Lung (tissue), 12 donors: ENCODE data around the gene PRDM12. TPM values are rescaled to one million over a fixed set of nuclear protein-coding genes. Genes with fewer than 3 reads are reported as not detected.

ENCODE experiments used
- ATAC-seq: fragments of 200-7000 bp; cut with Tn5 transposase; one replicate; pipeline ENCODE4 v1.9.1; 2020; ENCODE audit warnings: moderate number of reproducible peaks; ENCODE audit not compliant: insufficient read depth, low FRiP score
- DNase-seq, 3 donors: peaks; one replicate each; pipeline ENCODE4 v3.0.0-alpha.2; 2013 to 2017
- H3K27ac ChIP-seq, 2 donors: one replicate each; pipeline ENCODE4 v1.5.1; 2013; ENCODE audit warnings: mild to moderate bottlenecking in 2 of 2, moderate library complexity in 2 of 2, control low read depth in 1 of 2, inconsistent platforms in 1 of 2, low read depth in 1 of 2, low read length in 1 of 2
- H3K27me3 ChIP-seq, 3 donors: one replicate each; pipeline ENCODE4 v1.5.1; 2013; ENCODE audit warnings: low read length in 2 of 3; ENCODE audit not compliant: control insufficient read depth in 3 of 3, insufficient read depth in 3 of 3
- H3K36me3 ChIP-seq, 4 donors: one replicate each; pipeline ENCODE4 v1.5.1; 2013; ENCODE audit warnings: low read length in 4 of 4, mild to moderate bottlenecking in 1 of 4, moderate library complexity in 1 of 4; ENCODE audit not compliant: control insufficient read depth in 4 of 4, insufficient read depth in 4 of 4
- H3K4me1 ChIP-seq, 5 donors: one replicate each; pipeline ENCODE4 v1.5.1; 2013; ENCODE audit warnings: low read length in 5 of 5, mild to moderate bottlenecking in 2 of 5, moderate library complexity in 1 of 5; ENCODE audit not compliant: control insufficient read depth in 5 of 5, insufficient read depth in 5 of 5
- H3K4me3 ChIP-seq: one replicate; pipeline ENCODE4 v1.5.1; 2013; ENCODE audit warnings: mild to moderate bottlenecking, control low read depth, moderate library complexity
- H3K9ac ChIP-seq, 2 donors: one replicate each; pipeline ENCODE4 v1.5.1; 2013; ENCODE audit warnings: low read length in 2 of 2, control low read depth in 1 of 2; ENCODE audit not compliant: insufficient read depth in 1 of 2
- H3K9me3 ChIP-seq, 4 donors: one replicate each; pipeline ENCODE4 v1.5.1; 2013; ENCODE audit warnings: low read length in 3 of 4, mild to moderate bottlenecking in 1 of 4, moderate library complexity in 1 of 4; ENCODE audit not compliant: control insufficient read depth in 4 of 4, insufficient read depth in 3 of 4
- WGBS, 2 donors: extraction: QIAGEN DNeasy Blood & Tissue Kit; methylation state at CpG; one replicate each; pipeline ENCODE4 v1.1.7; 2013; 5-methylcytosine and 5-hydroxymethylcytosine counted together
- polyA plus RNA-seq, 2 donors: library from polyadenylated mRNA; stranded (reverse); fragments of 200-250 nt; gene quantifications; one replicate each; pipeline ENCODE4 v1.2.1, GENCODE V29; 2013
- total RNA-seq, 2 donors: library from RNA; depleted of rRNA in 1 of 2; stranded (reverse); fragments of >200 nt in 1 of 2; gene quantifications; one replicate each; pipeline ENCODE4 v1.2.1, GENCODE V29; 2014 to 2021
- TF ChIP-seq, protein P1 (sequence below): IDR thresholded peaks from 2 replicates; pipeline ENCODE4 v1.5.1; 2012; ENCODE audit warnings: mild to moderate bottlenecking; ENCODE audit errors: control extremely low read depth, extremely low read depth
- donor health status: control.
- donor health status: control.
- donor health status: Bipolar disorder and iron deficiency.
- donor health status: healthy.
- donor health status: DM: yes; HTN: yes; CAD: no.

PRDM12 gene
- total and polyA plus RNA-seq, 4 donors: 0.05 to 0.09 TPM; not detected in 2

GRCh38 chr9:130715270-130715669 lies 50.9 kb downstream of the PRDM12 start:
- ATAC-seq (no peak), DNase-seq (no peak)
- Histone ChIP-seq H3K9ac (peak overlapping the region in 1 of 2 donors; percentile 56), H3K4me3 (no peak overlapping the region), H3K9me3 (no peaks in the 10 kb centered on the region), H3K27ac (no peak overlapping the region), H3K4me1 (peaks cover 0 to 25% (median 6%) of the 10 kb centered on the region in 5 donors), H3K36me3 (no peaks in the 10 kb centered on the region), H3K27me3 (no peaks in the 10 kb centered on the region)
- WGBS, 2 donors: 33 to 64% methylated on average over 3 of the region's 3 CpGs
- TF ChIP-seq, protein P1, sequence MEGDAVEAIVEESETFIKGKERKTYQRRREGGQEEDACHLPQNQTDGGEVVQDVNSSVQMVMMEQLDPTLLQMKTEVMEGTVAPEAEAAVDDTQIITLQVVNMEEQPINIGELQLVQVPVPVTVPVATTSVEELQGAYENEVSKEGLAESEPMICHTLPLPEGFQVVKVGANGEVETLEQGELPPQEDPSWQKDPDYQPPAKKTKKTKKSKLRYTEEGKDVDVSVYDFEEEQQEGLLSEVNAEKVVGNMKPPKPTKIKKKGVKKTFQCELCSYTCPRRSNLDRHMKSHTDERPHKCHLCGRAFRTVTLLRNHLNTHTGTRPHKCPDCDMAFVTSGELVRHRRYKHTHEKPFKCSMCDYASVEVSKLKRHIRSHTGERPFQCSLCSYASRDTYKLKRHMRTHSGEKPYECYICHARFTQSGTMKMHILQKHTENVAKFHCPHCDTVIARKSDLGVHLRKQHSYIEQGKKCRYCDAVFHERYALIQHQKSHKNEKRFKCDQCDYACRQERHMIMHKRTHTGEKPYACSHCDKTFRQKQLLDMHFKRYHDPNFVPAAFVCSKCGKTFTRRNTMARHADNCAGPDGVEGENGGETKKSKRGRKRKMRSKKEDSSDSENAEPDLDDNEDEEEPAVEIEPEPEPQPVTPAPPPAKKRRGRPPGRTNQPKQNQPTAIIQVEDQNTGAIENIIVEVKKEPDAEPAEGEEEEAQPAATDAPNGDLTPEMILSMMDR: no peak

- Histone ChIP-seq H3K36me3 (no peaks in the 10 kb centered on the region), H3K27me3 (no peaks in the 10 kb centered on the region), H3K27ac (no peak overlapping the region), H3K4me1 (peaks cover 0 to 25% (median 6%) of the 10 kb centered on the region in 5 donors), H3K9ac (peak overlapping the region in 1 of 2 donors; percentile 38), H3K4me3 (no peak overlapping the region), H3K9me3 (no peaks in the 10 kb centered on the region)
- no peak for DNase-seq
- 71 to 92% methylated on average over 3 of the region's 3 CpGs for WGBS, 2 donors
- TF ChIP-seq, protein P1: no peak
- no peak for ATAC-seq
These were observed 54.2 kb downstream of the PRDM12 start for GRCh38 chr9:130718562-130718961.

GRCh38 chr9:130720762-130721161 lies 56.4 kb downstream of the PRDM12 start:
- Histone ChIP-seq H3K9me3 (no peaks in the 10 kb centered on the region), H3K27ac (no peak overlapping the region), H3K4me1 (peaks cover 0 to 7% (median 4%) of the 10 kb centered on the region in 5 donors), H3K36me3 (no peaks in the 10 kb centered on the region), H3K4me3 (no peak overlapping the region), H3K27me3 (no peaks in the 10 kb centered on the region), H3K9ac (no peak overlapping the region)
- DNase-seq (no peak), ATAC-seq (no peak)
- TF ChIP-seq, protein P1: no peak
- WGBS, 2 donors: 94 to 97% methylated on average over 10 of the region's 10 CpGs

DNA sequence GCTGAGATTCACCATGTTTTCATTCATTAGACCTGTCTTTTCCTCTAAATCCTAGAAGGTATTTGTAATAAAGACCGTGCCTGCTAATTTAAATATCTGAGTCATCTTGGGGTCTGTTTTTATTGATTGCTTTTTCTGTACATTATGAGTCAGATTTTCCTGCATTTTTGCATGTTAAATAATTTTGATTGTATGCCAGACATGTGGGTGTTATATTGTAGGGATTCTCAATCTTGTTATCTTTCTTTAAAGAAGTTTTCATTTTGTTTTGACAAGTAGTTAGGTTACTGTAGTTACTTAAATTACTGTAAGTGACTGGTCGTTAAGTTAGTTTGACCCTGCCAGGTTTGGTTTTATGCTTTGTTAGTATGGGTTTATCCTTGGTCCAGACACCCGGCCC lies 64.3 kb downstream of the PRDM12 start:
- Histone ChIP-seq H3K27ac (no peak overlapping the region), H3K27me3 (no peaks in the 10 kb centered on the region), H3K9me3 (no peaks in the 10 kb centered on the region), H3K36me3 (no peaks in the 10 kb centered on the region), H3K4me3 (no peak overlapping the region), H3K9ac (no peak overlapping the region), H3K4me1 (peaks cover 0 to 9% (median 4%) of the 10 kb centered on the region in 5 donors)
- DNase-seq: no peak
- TF ChIP-seq, protein P1: no peak
- no peak for ATAC-seq
- 87 to 93% methylated on average over 3 of the region's 3 CpGs for WGBS, 2 donors
